GM12872 (cell line): ENCODE results near the gene RAD51B.

Source experiments
- TF ChIP-seq, protein P1 (sequence below): IDR thresholded peaks from 3 replicates; pipeline ENCODE4 v1.5.1; 2011; ENCODE audit warnings: low read depth, mild to moderate bottlenecking, low read length, moderate library complexity; ENCODE audit not compliant: insufficient read depth

RAD51B gene

DNA sequence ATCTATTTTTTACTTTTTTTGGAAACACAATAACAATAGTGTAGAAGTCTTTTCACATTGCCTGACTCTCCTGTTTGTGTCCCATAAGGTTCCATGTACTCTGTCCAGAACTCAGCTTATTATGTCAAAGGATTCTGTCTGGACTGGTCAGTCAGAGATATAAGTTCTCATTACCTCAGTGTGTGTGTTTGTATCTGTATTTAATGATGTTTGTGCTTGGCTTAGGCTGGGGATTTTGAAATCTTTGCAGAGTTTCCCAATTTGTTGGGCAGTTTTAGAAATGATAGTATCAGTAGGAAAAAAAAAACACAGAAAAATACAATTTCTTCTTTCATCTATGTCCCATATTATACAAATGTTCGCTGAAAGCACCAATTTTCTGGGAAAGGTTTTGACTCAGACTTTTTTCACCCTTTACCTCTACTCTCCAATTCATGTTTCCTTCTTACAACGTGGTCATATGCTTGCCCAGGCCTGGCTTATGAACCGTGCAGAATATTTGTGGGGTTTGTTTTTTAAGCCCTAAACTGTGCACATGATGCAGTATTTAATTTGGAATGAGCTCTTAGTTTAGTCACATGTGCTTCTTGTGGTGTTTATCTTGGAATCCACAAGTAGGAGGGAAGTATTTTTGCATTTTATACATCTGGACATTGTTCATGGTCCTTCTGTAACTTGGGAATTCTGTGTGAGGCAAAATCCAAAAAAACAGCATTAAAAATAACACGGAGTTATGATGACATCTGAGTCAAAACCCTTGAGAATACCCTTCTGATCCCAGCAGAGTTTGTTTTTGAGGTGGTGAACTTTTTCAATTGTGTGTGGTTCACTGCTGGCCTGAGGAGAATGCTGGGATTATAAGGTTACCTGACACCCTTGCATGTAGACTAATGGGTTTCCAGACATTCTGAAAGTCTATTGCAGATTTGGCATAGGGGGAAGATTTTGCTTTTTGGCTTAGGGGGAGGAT is 121.2 kb downstream of the RAD51B start:
- TF ChIP-seq, protein P1, sequence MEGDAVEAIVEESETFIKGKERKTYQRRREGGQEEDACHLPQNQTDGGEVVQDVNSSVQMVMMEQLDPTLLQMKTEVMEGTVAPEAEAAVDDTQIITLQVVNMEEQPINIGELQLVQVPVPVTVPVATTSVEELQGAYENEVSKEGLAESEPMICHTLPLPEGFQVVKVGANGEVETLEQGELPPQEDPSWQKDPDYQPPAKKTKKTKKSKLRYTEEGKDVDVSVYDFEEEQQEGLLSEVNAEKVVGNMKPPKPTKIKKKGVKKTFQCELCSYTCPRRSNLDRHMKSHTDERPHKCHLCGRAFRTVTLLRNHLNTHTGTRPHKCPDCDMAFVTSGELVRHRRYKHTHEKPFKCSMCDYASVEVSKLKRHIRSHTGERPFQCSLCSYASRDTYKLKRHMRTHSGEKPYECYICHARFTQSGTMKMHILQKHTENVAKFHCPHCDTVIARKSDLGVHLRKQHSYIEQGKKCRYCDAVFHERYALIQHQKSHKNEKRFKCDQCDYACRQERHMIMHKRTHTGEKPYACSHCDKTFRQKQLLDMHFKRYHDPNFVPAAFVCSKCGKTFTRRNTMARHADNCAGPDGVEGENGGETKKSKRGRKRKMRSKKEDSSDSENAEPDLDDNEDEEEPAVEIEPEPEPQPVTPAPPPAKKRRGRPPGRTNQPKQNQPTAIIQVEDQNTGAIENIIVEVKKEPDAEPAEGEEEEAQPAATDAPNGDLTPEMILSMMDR = no peak

DNA sequence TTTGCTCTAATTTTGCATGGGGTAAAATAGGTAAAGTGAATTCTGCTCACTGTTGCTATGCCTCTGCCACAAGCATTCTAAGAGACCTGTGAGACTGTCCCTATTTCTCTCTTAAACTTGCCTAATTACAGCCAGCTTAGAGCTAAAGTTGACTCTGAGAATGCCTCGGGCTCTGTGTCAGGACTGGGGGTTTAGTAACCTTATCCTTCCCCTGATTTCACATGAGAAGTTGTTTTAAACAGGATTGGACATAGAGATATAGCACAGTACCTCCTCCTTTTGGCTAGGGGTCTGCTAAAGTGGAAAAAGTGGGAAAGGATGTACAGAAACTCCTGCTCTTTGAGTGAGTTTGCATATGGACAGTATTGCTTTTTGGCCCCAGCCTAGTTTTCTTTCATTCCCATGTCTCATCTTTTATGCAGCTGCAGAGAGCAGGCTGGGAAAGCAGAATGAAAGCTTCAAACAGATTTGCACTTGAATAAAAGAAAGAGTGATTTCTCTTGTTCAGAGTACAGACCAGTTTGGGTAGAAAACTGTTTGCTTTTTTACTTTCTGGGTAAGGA is 122.0 kb downstream of the RAD51B start:
- TF ChIP-seq, protein P1 = no peak

DNA sequence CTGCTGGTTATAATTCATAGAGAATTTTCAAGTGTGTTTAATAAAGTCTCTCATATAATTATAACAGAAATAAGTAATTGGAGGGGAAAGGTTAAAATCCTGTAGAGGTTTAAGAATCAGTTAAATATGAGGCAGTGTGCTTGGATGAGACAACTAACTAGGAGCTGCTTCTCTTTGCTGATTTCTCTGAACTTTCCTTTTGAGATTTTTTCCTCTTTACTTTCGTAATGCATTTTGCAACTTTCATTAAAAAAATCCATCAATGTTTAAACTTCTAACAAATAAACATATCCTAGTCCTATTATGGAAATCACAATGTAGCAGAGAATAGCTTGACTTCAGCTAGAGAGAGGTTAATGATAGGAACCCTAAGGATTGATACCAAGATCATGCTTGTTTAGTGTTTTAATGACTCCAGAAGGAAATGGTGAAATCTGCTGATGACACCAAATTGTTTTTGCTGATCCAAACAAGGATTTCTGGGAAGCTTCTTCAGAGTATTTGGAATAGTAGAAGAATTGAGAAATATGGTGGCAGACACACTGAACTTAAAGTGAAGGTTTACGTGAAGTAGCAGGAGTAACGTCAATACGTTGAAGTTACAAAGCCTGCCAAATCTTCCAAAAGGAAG is 122.6 kb downstream of the RAD51B start:
- TF ChIP-seq, protein P1 = no peak

DNA sequence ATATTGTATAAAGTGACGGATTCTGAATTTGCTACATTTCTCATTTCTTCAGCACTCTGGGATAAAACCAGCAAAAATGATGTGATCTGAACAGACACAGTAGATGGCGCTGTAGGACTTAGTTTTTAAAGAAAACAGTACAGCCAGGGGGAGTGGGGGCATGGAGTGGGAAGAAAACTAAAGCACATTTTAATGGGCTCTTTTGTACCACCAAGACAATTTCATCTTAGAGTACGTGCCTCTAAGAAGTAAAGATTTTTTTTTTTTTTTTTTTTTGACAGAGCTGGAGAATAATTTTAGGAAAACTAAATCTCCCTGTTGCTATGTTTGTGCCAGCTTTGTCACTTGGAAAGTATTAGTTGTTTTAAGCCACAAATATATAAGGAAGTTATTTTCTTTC is 124.4 kb downstream of the RAD51B start:
- TF ChIP-seq, protein P1 = peak; percentile 53; the same call in 2 of the 3 replicates

DNA sequence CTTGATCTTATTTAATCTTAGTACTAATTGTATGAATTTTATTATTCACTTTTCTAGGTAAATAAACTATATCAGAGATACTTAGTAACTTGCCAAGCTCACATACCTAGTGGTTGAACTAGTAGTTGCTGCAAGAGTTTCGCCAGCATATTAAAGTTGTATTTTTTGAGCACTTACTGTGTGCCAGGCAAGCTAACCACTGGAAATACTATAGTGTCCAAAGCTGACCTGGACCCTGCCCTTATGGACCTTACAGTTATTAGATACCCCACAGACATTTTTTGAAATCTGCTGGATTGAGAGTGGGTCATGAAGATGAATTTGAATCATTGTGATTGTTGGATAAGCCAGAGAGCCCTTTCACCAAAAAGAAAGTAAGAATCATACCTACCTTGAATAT is 125.0 kb downstream of the RAD51B start:
- TF ChIP-seq, protein P1 = no peak

DNA sequence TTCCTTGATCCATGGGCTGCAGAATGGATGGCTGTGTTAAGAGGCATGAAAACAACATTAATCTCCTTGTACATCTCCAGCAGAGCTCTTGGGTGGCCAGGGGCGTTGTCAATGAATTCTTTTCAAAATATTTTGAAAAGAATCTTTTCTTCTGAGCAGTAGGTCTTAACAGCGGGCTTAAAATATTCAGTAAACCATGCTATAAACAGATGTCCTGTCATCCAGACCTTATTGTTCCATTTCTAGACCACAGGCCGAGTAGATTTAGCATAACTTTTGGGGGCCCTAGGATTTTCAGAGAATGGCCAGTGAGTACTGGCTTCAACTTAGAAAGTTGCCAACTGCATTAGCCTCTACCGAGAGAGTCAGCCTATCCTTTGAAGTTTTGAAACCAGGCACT is 130.2 kb downstream of the RAD51B start:
- TF ChIP-seq, protein P1 = no peak

DNA sequence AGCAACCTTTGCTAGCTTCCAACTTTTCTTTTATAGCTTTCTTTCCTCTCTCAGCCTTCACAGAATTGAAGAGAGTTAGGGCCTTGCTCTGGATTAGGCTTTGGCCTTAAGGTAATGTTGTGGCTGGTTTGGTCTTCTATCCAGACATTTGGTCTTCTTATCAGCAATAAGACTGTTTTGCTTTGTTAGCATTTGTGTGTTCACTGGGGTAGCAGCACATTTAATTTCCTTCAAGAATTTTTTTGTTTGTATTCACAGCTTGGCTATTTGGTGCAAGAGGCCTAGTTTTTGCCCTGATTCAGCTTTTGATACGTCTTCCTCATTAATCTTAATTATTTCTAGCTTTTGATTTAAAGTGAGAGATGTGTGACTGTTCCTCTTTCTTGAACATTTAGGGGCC is 130.8 kb downstream of the RAD51B start:
- TF ChIP-seq, protein P1 = no peak
